Pericardium fibroblast (primary cell): ENCODE data around the gene ANXA8. TPM values are rescaled to one million over a fixed set of nuclear protein-coding genes. Genes with fewer than 3 reads are reported as not detected.

ENCODE experiments used
- total RNA-seq: library from RNA; depleted of rRNA; stranded (reverse); fragments of >200 nt; gene quantifications from 2 replicates; pipeline ENCODE4 v1.2.3, GENCODE V29; 2015

Gene ANXA8, protein sequence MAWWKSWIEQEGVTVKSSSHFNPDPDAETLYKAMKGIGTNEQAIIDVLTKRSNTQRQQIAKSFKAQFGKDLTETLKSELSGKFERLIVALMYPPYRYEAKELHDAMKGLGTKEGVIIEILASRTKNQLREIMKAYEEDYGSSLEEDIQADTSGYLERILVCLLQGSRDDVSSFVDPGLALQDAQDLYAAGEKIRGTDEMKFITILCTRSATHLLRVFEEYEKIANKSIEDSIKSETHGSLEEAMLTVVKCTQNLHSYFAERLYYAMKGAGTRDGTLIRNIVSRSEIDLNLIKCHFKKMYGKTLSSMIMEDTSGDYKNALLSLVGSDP
- total RNA-seq: 0.77 and 18.2 TPM in 2 replicates

DNA sequence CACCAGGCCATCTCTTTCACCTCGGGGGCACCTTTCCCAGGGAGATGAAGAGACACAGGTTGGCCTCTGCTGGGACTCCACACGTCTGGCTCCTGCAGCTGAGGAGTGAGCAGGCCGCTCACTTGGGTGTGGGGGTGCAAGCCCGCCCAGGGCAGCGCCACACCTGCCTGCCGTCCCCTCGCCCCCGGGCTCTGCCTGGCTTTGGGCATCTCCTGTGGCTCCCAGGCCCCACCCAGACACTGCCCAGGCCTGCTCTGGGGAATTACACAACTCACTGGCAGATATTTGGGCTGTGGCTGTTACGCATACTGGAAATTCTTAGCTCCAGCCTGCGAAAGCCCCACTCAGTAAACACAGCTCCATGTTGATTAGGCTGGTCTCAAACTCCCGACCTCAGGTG is at the start of gene ANXA8:
Gene ANXA8, minus strand, starts transcription at position 193 of the 400 bp plus-strand sequence. Its CDS starts 182 bp downstream, at position 11.

DNA sequence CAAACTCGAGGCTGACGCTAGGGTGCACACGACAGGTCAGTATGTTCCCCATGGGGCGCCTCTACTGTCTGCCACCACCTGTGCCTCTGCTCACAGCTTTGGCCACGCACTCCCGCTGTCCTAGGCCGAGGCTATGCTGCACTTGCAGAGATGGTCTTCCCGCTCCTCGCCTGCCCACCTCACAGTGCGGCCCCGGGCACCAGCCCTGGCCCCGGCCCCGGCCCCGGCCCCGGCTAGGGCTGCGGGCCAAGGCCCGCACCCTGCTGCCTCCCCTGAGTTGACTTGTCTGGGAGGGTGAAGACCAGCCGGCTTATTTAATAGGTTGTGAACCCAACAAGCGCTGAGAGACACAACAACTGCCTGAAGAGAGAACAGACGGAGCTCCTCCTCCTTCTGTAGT is 39.6 kb upstream of the ANXA8 start, which contains the start of gene AGAP9:
Gene AGAP9, minus strand, starts transcription at position 164 of the 400 bp plus-strand sequence. Its CDS starts 112 bp downstream, at position 52.

DNA sequence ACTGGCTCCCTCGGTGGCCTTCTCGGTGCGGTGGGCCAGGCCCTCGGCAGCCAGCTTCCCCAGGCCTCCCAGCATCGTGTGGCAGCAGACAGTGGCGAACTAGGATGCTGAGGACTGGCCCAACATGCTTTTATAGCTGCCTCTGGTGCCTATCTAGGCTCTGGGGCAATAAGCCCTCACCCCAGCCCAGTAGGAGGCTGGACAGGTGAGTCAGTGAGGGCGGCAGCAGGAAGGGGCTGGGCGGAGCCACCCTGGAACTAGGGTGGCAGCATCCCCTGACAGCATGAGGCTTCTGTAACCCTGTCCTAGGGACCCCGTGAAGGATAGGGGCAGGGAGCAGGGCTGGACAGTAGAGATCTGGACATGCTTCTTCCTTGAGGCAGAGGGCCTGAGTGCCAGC is 7.7 kb upstream of the ANXA8 start, which contains the start of gene FAM25G:
Gene FAM25G, minus strand, starts transcription at position 101 of the 400 bp plus-strand sequence. Its CDS starts 26 bp downstream, at position 75.

Other genes starting within 250 kb of the ANXA8 start
- under 0.01 TPM in 1 of 2 replicates, not detected in the other for gene GDF10, start 183.9 kb downstream of the ANXA8 start, total RNA-seq
- not detected in 2 replicates for gene GDF2, start 161.7 kb downstream of the ANXA8 start, total RNA-seq
- gene RBP3, start 135.8 kb downstream of the ANXA8 start, total RNA-seq: not detected in 2 replicates
- gene ZNF488, start 99.8 kb downstream of the ANXA8 start, total RNA-seq: under 0.01 and 0.47 TPM in 2 replicates
- not detected in 2 replicates for gene FAM25G, start 7.6 kb upstream of the ANXA8 start, total RNA-seq
- 2.1 and 7.7 TPM in 2 replicates for gene AGAP9, start 39.5 kb upstream of the ANXA8 start, total RNA-seq